Measurements from ENCODE around the gene PCED1A. TPM values are rescaled to one million over a fixed set of nuclear protein-coding genes. Genes with fewer than 3 reads are reported as not detected.
A peak's percentile ranks its signal among the peaks of the same experiment; 100 is the strongest.

PCED1A gene
- total and polyA plus RNA-seq, 2 of the 13 experiments (the other 11 are each of a cell fraction or from before 2014, with no cell fraction given) = 40.1 to 84.2 TPM

- Histone ChIP-seq H3K4me1 (ENCODE audit: insufficient read depth, low read length) (peaks cover 26% of the 10 kb centered on the region), H3K9ac (ENCODE audit: insufficient read depth, low read depth, low read length) (no peak overlapping the region), H3K4me2 (ENCODE audit: low read depth, low read length) (no peak overlapping the region), H3K79me2 (ENCODE audit: insufficient read depth, low read length) (peaks cover 73% of the 10 kb centered on the region), H3K36me3 (replicated peaks in 1 of 2; ENCODE audit: control insufficient read depth in 1 of 2, insufficient read depth in 2 of 2, low read length in 2 of 2) (0 out of 5 replicates have a peak, but pooled peaks cover 0 to 1% of the 10 kb centered on the region in 2 experiments), H3K4me3 (replicated peaks in 1 of 3; ENCODE audit: insufficient read depth in 1 of 3, low read depth in 2 of 3, low read length in 3 of 3) (no peak overlapping the region), H3K27ac (ENCODE audit: extremely low read length, insufficient read depth, low read length) (no peak overlapping the region), H4K20me1 (ENCODE audit: insufficient read depth, low read length) (0 out of 2 replicates have a peak, but pooled peaks cover 14% of the 10 kb centered on the region), H3K9me3 (ENCODE audit: low read length) (no peaks in the 10 kb centered on the region), H2AFZ (ENCODE audit: low read length) (no peak overlapping the region), H3K27me3 (ENCODE audit: control insufficient read depth in 1 of 2, insufficient read depth in 2 of 2, low read length in 2 of 2) (no peaks in the 10 kb centered on the region)
- TF ChIP-seq NFE2L2 (IDR thresholded peaks at IDR 0.05; ENCODE audit: low read length) (no peak), ZSCAN21 (CRISPR knock-in tag; IDR thresholded peaks at IDR 0.05; ENCODE audit: borderline replicate concordance) (no peak), ZMYM3 (CRISPR knock-in tag; IDR thresholded peaks at IDR 0.05) (0 out of 2 replicates have a peak, but pooled peaks have one; percentile 53), PHF5A (CRISPR knock-in tag; IDR thresholded peaks at IDR 0.05; ENCODE audit: low read depth, unreplicated experiment) (no peak), ZBTB26 (CRISPR knock-in tag; IDR thresholded peaks at IDR 0.05; ENCODE audit: borderline replicate concordance) (no peak), ZNF331 (CRISPR knock-in tag; IDR thresholded peaks at IDR 0.05) (no peak), RAD21 (CRISPR knock-in tag; IDR thresholded peaks at IDR 0.05) (no peak), ELF4 (CRISPR knock-in tag; IDR thresholded peaks at IDR 0.05; ENCODE audit: borderline replicate concordance) (no peak), SIN3B (IDR thresholded peaks at IDR 0.05; ENCODE audit: low read length) (no peak), ZNF121 (CRISPR knock-in tag; IDR thresholded peaks at IDR 0.05) (peak; percentile 87), IKZF1 (IDR thresholded peaks at IDR 0.05) (no peak), ZNF263 (CRISPR knock-in tag; IDR thresholded peaks at IDR 0.05) (no peak), ZNF768 (CRISPR knock-in tag; IDR thresholded peaks at IDR 0.05) (peak; percentile 41; the same call in 1 of the 2 replicates)
- TF ChIP-seq, protein P1, sequence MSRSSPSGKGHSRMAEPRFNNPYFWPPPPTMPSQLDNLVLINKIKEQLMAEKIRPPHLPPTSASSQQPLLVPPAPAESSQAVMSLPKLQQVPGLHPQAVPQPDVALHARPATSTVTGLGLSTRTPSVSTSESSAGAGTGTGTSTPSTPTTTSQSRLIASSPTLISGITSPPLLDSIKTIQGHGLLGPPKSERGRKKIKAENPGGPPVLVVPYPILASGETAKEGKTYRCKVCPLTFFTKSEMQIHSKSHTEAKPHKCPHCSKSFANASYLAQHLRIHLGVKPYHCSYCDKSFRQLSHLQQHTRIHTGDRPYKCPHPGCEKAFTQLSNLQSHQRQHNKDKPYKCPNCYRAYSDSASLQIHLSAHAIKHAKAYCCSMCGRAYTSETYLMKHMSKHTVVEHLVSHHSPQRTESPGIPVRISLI (CRISPR knock-in tag; IDR thresholded peaks at IDR 0.05; ENCODE audit: borderline replicate concordance) = no peak
- TF ChIP-seq, protein P2, sequence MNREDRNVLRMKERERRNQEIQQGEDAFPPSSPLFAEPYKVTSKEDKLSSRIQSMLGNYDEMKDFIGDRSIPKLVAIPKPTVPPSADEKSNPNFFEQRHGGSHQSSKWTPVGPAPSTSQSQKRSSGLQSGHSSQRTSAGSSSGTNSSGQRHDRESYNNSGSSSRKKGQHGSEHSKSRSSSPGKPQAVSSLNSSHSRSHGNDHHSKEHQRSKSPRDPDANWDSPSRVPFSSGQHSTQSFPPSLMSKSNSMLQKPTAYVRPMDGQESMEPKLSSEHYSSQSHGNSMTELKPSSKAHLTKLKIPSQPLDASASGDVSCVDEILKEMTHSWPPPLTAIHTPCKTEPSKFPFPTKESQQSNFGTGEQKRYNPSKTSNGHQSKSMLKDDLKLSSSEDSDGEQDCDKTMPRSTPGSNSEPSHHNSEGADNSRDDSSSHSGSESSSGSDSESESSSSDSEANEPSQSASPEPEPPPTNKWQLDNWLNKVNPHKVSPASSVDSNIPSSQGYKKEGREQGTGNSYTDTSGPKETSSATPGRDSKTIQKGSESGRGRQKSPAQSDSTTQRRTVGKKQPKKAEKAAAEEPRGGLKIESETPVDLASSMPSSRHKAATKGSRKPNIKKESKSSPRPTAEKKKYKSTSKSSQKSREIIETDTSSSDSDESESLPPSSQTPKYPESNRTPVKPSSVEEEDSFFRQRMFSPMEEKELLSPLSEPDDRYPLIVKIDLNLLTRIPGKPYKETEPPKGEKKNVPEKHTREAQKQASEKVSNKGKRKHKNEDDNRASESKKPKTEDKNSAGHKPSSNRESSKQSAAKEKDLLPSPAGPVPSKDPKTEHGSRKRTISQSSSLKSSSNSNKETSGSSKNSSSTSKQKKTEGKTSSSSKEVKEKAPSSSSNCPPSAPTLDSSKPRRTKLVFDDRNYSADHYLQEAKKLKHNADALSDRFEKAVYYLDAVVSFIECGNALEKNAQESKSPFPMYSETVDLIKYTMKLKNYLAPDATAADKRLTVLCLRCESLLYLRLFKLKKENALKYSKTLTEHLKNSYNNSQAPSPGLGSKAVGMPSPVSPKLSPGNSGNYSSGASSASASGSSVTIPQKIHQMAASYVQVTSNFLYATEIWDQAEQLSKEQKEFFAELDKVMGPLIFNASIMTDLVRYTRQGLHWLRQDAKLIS (CRISPR knock-in tag; IDR thresholded peaks at IDR 0.05) = no peak
- TF ChIP-seq, protein P3, sequence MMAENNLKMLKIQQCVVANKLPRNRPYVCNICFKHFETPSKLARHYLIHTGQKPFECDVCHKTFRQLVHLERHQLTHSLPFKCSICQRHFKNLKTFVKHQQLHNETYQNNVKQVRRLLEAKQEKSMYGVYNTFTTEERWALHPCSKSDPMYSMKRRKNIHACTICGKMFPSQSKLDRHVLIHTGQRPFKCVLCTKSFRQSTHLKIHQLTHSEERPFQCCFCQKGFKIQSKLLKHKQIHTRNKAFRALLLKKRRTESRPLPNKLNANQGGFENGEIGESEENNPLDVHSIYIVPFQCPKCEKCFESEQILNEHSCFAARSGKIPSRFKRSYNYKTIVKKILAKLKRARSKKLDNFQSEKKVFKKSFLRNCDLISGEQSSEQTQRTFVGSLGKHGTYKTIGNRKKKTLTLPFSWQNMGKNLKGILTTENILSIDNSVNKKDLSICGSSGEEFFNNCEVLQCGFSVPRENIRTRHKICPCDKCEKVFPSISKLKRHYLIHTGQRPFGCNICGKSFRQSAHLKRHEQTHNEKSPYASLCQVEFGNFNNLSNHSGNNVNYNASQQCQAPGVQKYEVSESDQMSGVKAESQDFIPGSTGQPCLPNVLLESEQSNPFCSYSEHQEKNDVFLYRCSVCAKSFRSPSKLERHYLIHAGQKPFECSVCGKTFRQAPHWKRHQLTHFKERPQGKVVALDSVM (CRISPR knock-in tag; IDR thresholded peaks at IDR 0.05) = 0 out of 2 replicates have a peak, but pooled peaks have one; percentile 42
- intact Hi-C loops (cut with micrococcal nuclease; ENCODE audit: unreplicated experiment) (no loop called here), in situ Hi-C loops (cut with HindIII; ENCODE audit: extremely low pct_ligation_motif_present, low pct_unique_long_range_greater_than_20kb) (no loop called here)
- no peak for DNase-seq (ENCODE audit: low spot score)
- ChIA-PET CTCF (ENCODE audit: low intra/inter-chr PET ratio, low total read pairs) (no interaction called here), POLR2A (no interaction called here)
- BruUV-seq (replicated peaks) = no TSS peak
- ATAC-seq = no peak
- WGBS (ENCODE audit: low lambda C conversion rate) = 96% methylated on average over 4 of the region's 4 CpGs
- FAIRE-seq = no peak
These were observed 47.9 kb upstream of the PCED1A start for GRCh38 chr20:2888224-2888955.

All from HepG2 (cell line).